ENCODE results near the gene TTL.
"Not testable (repeated sequence)": the region's sequence is repeated elsewhere in the genome, so short reads cannot be mapped to it uniquely, and the experiment has no call there.

Gene TTL

DNA sequence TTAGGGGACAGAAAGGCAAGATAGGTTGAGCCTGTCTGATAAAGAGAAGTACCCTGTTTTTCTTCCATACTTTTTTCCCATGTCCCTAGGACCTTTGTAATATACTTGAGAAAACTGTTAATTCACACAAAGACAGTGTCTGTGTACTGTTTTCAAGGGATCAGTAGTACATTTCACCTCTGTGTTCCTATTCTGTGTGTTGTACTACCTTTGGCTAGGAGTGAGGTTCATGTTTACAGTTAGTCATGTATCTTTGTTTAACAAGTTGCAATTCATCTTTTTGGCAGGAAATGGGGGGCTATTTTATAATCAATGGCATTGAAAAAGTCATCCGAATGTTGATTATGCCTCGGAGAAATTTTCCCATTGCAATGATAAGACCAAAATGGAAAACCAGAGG lies 67.0 kb downstream of the TTL start:
- H3K4me3 ChIP-seq (ENCODE audit: low read depth in 1 of 2, low read length in 2 of 2), result no peak overlapping the region
- H3K4me1 ChIP-seq (ENCODE audit: insufficient read depth, low read length), result peaks cover 13% of the 10 kb centered on the region; the same call in 1 of the 2 replicates
- H3K27me3 ChIP-seq (ENCODE audit: insufficient read depth, low read length, poor library complexity), result no peaks in the 10 kb centered on the region
- H2AFZ ChIP-seq (ENCODE audit: low read depth, low read length), result no peak overlapping the region
- no peak overlapping the region for H3K27ac ChIP-seq (ENCODE audit: low read length)
- no peaks in the 10 kb centered on the region for H3K9me3 ChIP-seq (ENCODE audit: insufficient read depth, low read length, severe bottlenecking)
- H3K36me3 ChIP-seq (ENCODE audit: insufficient read depth, low read length), result peaks cover 82% of the 10 kb centered on the region
- TF ChIP-seq EZH2 (IDR thresholded peaks at IDR 0.05; ENCODE audit: borderline replicate concordance, low read depth, low read length, severe bottlenecking), result no peak
- TF ChIP-seq, protein P1, sequence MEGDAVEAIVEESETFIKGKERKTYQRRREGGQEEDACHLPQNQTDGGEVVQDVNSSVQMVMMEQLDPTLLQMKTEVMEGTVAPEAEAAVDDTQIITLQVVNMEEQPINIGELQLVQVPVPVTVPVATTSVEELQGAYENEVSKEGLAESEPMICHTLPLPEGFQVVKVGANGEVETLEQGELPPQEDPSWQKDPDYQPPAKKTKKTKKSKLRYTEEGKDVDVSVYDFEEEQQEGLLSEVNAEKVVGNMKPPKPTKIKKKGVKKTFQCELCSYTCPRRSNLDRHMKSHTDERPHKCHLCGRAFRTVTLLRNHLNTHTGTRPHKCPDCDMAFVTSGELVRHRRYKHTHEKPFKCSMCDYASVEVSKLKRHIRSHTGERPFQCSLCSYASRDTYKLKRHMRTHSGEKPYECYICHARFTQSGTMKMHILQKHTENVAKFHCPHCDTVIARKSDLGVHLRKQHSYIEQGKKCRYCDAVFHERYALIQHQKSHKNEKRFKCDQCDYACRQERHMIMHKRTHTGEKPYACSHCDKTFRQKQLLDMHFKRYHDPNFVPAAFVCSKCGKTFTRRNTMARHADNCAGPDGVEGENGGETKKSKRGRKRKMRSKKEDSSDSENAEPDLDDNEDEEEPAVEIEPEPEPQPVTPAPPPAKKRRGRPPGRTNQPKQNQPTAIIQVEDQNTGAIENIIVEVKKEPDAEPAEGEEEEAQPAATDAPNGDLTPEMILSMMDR (IDR thresholded peaks at IDR 0.05; ENCODE audit: borderline replicate concordance, extremely low read depth, low read length, poor library complexity, severe bottlenecking), result no peak
- no peak overlapping the region for H3K4me2 ChIP-seq (ENCODE audit: insufficient read depth, low read length)
- peaks cover 9% of the 10 kb centered on the region; the same call in 1 of the 2 replicates for H4K20me1 ChIP-seq (ENCODE audit: insufficient read depth, low read length)
- DNase-seq, result no peak
- H3K9ac ChIP-seq (ENCODE audit: low read depth, low read length), result no peak overlapping the region
- peaks cover 38% of the 10 kb centered on the region for H3K79me2 ChIP-seq (ENCODE audit: insufficient read depth, low read length)
- no peak for ATAC-seq (ENCODE audit: insufficient read depth, low read depth)

DNA sequence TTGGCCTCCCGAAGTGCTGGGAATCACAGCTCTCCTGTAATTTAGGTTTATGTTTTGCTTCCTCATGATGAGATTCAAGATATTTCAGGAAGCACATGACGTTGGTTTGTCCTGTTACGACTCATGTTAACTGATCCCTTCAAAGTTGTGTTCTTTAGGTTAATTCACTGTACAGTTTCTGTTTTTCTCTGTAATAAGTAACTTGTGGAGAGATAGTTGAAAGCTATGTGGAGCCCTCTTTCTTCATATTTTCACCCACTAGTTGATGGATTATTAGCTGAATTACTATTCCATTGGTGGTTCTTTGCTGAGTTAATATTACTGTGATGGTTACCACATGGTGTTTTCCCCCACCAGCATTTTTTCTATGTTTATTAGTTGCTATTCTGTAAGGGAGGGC lies 84.1 kb downstream of the TTL start:
- Histone ChIP-seq H3K9me3 (ENCODE audit: insufficient read depth, low read length, severe bottlenecking) (peaks cover 4% of the 10 kb centered on the region), H3K27me3 (ENCODE audit: insufficient read depth, low read length, poor library complexity) (no peaks in the 10 kb centered on the region), H3K4me3 (ENCODE audit: low read depth in 1 of 2, low read length in 2 of 2) (no peak overlapping the region), H3K4me1 (ENCODE audit: insufficient read depth, low read length) (no peaks in the 10 kb centered on the region), H4K20me1 (ENCODE audit: insufficient read depth, low read length) (no peaks in the 10 kb centered on the region), H3K4me2 (ENCODE audit: insufficient read depth, low read length) (no peak overlapping the region), H3K9ac (ENCODE audit: low read depth, low read length) (no peak overlapping the region), H3K79me2 (ENCODE audit: insufficient read depth, low read length) (no peaks in the 10 kb centered on the region), H3K27ac (ENCODE audit: low read length) (no peak overlapping the region), H3K36me3 (ENCODE audit: insufficient read depth, low read length) (peaks cover 95% of the 10 kb centered on the region), H2AFZ (ENCODE audit: low read depth, low read length) (no peak overlapping the region)
- DNase-seq (no peak), ATAC-seq (ENCODE audit: insufficient read depth, low read depth) (no peak)
- no peak for TF ChIP-seq EZH2 (IDR thresholded peaks at IDR 0.05; ENCODE audit: borderline replicate concordance, low read depth, low read length, severe bottlenecking)
- TF ChIP-seq, protein P1 (IDR thresholded peaks at IDR 0.05; ENCODE audit: borderline replicate concordance, extremely low read depth, low read length, poor library complexity, severe bottlenecking), result no peak

DNA sequence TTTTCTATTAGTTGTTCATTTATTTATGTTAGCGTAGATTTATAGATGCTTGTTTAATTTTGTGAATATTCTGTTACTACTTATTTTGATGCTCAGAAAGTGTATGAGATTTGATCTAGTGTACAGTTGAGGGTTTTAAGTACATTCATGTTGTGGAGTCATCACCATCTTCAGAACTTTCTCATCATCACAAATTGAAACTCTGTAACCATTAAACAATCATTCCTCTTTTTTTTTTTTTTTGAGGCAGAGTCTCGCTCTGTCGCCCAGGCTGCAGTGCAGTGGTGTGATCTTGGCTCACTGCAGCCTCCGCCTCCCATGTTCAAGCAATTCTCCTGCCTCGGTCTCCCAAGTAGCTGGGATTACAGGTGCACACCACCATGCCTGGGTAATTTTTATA lies 84.6 kb downstream of the TTL start:
- not testable (repeated sequence) for H3K9me3 ChIP-seq (ENCODE audit: insufficient read depth, low read length, severe bottlenecking); H3K9ac ChIP-seq (ENCODE audit: low read depth, low read length); H3K27me3 ChIP-seq (ENCODE audit: insufficient read depth, low read length, poor library complexity); ATAC-seq (ENCODE audit: insufficient read depth, low read depth); H3K79me2 ChIP-seq (ENCODE audit: insufficient read depth, low read length); H3K4me2 ChIP-seq (ENCODE audit: insufficient read depth, low read length); H3K4me3 ChIP-seq (ENCODE audit: low read depth in 1 of 2, low read length in 2 of 2); H2AFZ ChIP-seq (ENCODE audit: low read depth, low read length); H3K27ac ChIP-seq (ENCODE audit: low read length); DNase-seq; H3K4me1 ChIP-seq (ENCODE audit: insufficient read depth, low read length); H4K20me1 ChIP-seq (ENCODE audit: insufficient read depth, low read length)
- H3K36me3 ChIP-seq (ENCODE audit: insufficient read depth, low read length), result peaks cover 95% of the 10 kb centered on the region

DNA sequence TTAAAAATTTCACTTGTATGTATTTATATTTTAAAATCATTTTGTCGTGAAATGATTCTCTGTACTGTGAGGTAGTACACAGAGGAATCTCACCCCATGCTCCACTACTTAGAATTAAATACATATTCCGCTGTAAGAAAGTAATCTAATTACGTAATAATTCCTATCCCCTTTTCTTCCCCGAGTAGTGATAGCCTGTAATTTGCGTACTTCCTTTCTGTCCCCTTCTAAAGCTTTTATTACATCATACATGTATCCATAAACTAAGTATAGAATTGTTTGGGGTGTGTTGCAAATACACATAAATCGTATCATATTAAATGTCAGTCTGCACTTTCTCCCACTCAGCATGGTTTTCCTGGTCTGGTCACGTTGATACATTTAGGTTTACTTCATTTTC lies 90.0 kb downstream of the TTL start:
- no peaks in the 10 kb centered on the region for H3K27me3 ChIP-seq (ENCODE audit: insufficient read depth, low read length, poor library complexity)
- H3K36me3 ChIP-seq (ENCODE audit: insufficient read depth, low read length), result peaks cover 97% of the 10 kb centered on the region
- H3K9me3 ChIP-seq (ENCODE audit: insufficient read depth, low read length, severe bottlenecking), result peaks cover 4% of the 10 kb centered on the region
- H3K79me2 ChIP-seq (ENCODE audit: insufficient read depth, low read length), result no peaks in the 10 kb centered on the region
- no peaks in the 10 kb centered on the region for H3K4me1 ChIP-seq (ENCODE audit: insufficient read depth, low read length)
- no peak overlapping the region for H2AFZ ChIP-seq (ENCODE audit: low read depth, low read length)
- H3K4me2 ChIP-seq (ENCODE audit: insufficient read depth, low read length), result no peak overlapping the region
- no peak overlapping the region for H3K9ac ChIP-seq (ENCODE audit: low read depth, low read length)
- TF ChIP-seq, protein P1 (IDR thresholded peaks at IDR 0.05; ENCODE audit: borderline replicate concordance, extremely low read depth, low read length, poor library complexity, severe bottlenecking), result no peak
- TF ChIP-seq EZH2 (IDR thresholded peaks at IDR 0.05; ENCODE audit: borderline replicate concordance, low read depth, low read length, severe bottlenecking), result no peak
- no peak overlapping the region for H3K4me3 ChIP-seq (ENCODE audit: low read depth in 1 of 2, low read length in 2 of 2)
- H4K20me1 ChIP-seq (ENCODE audit: insufficient read depth, low read length), result peaks cover under 1% of the 10 kb centered on the region; the same call in 1 of the 2 replicates
- no peak for ATAC-seq (ENCODE audit: insufficient read depth, low read depth)
- no peak overlapping the region for H3K27ac ChIP-seq (ENCODE audit: low read length)
- DNase-seq, result no peak
